Neural cell (in vitro differentiated cells): Measurements from ENCODE around the gene MYPN.

Experiments used
- EP300 ChIP-seq: fragments of 450-650 bp; conservative IDR thresholded peaks from 2 replicates; pipeline ENCODE4 v1.6.1; 2014; ENCODE audit warnings: antibody characterized with exemption, mild to moderate bottlenecking, moderate library complexity; ENCODE audit not compliant: poor library complexity, severe bottlenecking
- EZH2 ChIP-seq: fragments of 200-600, 300-800 bp; shearing (Covaris generic), sonication (generic); IDR thresholded peaks from 2 replicates; pipeline ENCODE4 v1.6.1; 2014; ENCODE audit warnings: antibody characterized with exemption, low read length, borderline replicate concordance, mild to moderate bottlenecking; ENCODE audit not compliant: insufficient read depth, poor library complexity, severe bottlenecking
- POLR2AphosphoS5 ChIP-seq: IDR thresholded peaks from 2 replicates; pipeline ENCODE4 v1.6.1; 2012
- RAD21 ChIP-seq: fragments of 450-650 bp; conservative IDR thresholded peaks from 2 replicates; pipeline ENCODE4 v1.6.1; 2014; ENCODE audit warnings: antibody characterized with exemption, mild to moderate bottlenecking, moderate library complexity
- TAF1 ChIP-seq: IDR thresholded peaks from 2 replicates; pipeline ENCODE4 v1.6.1; 2012; ENCODE audit warnings: low read depth
- TF ChIP-seq, protein P1 (sequence below): fragments of 450-650 bp; IDR thresholded peaks from 2 replicates; pipeline ENCODE4 v1.5.1; 2014; ENCODE audit warnings: antibody characterized with exemption, mild to moderate bottlenecking, moderate library complexity; ENCODE audit not compliant: poor library complexity, severe bottlenecking

- TF ChIP-seq, protein P1, sequence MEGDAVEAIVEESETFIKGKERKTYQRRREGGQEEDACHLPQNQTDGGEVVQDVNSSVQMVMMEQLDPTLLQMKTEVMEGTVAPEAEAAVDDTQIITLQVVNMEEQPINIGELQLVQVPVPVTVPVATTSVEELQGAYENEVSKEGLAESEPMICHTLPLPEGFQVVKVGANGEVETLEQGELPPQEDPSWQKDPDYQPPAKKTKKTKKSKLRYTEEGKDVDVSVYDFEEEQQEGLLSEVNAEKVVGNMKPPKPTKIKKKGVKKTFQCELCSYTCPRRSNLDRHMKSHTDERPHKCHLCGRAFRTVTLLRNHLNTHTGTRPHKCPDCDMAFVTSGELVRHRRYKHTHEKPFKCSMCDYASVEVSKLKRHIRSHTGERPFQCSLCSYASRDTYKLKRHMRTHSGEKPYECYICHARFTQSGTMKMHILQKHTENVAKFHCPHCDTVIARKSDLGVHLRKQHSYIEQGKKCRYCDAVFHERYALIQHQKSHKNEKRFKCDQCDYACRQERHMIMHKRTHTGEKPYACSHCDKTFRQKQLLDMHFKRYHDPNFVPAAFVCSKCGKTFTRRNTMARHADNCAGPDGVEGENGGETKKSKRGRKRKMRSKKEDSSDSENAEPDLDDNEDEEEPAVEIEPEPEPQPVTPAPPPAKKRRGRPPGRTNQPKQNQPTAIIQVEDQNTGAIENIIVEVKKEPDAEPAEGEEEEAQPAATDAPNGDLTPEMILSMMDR = no peak
- no peak for TF ChIP-seq RAD21
- TF ChIP-seq POLR2AphosphoS5 = no peak
- TF ChIP-seq TAF1 = no peak
- no peak for TF ChIP-seq EP300
- no peak for TF ChIP-seq EZH2
These were observed 42.2 kb downstream of the MYPN start for GRCh38 chr10:68151453-68151852.
